Tibial nerve (tissue), 3 donors: ENCODE data around the gene FRY.

Experiments used
- POLR2A ChIP-seq, 2 donors: fragments of 450-650 bp; IDR thresholded peaks; one replicate each; pipeline ENCODE4 v1.6.1; 2017; ENCODE audit warnings: antibody characterized with exemption in 2 of 2, mild to moderate bottlenecking in 2 of 2, moderate library complexity in 2 of 2
- TF ChIP-seq, protein P1 (sequence below), 5 experiments: fragments of 200-600 bp in 3 of 5; fragments of 450-650 bp in 2 of 5; sonication (generic) in 3 of 5; IDR thresholded peaks; one replicate each; pipeline ENCODE4 v1.5.1; 2016 to 2019; ENCODE audit warnings: antibody characterized with exemption in 5 of 5, mild to moderate bottlenecking in 3 of 5, moderate library complexity in 2 of 5

DNA sequence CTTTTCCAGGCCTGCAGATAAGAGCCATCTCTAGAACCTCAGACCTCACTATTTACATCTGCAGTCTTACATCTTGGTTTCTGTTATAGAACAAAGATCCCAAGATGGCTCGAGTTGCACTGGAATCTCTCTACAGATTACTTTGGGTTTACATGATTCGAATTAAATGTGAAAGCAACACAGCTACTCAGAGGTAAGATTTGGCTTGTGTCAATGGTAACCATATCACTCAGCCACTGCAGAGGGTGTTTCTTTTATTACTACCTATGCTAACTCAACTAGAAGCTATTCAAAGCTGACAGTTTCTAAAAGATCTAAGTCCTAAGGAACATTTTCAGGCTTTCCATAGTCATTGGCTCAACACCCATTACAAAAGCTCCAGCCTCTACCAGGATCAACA lies 115.6 kb downstream of the FRY start:
- TF ChIP-seq, protein P1, sequence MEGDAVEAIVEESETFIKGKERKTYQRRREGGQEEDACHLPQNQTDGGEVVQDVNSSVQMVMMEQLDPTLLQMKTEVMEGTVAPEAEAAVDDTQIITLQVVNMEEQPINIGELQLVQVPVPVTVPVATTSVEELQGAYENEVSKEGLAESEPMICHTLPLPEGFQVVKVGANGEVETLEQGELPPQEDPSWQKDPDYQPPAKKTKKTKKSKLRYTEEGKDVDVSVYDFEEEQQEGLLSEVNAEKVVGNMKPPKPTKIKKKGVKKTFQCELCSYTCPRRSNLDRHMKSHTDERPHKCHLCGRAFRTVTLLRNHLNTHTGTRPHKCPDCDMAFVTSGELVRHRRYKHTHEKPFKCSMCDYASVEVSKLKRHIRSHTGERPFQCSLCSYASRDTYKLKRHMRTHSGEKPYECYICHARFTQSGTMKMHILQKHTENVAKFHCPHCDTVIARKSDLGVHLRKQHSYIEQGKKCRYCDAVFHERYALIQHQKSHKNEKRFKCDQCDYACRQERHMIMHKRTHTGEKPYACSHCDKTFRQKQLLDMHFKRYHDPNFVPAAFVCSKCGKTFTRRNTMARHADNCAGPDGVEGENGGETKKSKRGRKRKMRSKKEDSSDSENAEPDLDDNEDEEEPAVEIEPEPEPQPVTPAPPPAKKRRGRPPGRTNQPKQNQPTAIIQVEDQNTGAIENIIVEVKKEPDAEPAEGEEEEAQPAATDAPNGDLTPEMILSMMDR (IDR thresholded peaks at IDR 0.05) = no peak
- no peak for TF ChIP-seq POLR2A (IDR thresholded peaks at IDR 0.05)
